HG03103 (cell line): ENCODE data around the gene FASN.
A peak's percentile ranks its signal among the peaks of the same experiment; 100 is the strongest.

Experiments used
- ATAC-seq: cut with Tn5 transposase; IDR thresholded peaks from one replicate; pipeline ENCODE4 v1.9.1; 2021; ENCODE audit warnings: low read depth; ENCODE audit not compliant: unreplicated experiment

The FASN gene

GRCh38 chr17:82059272-82060000 is 38.6 kb downstream of the FASN start:
- no peak for ATAC-seq

DNA sequence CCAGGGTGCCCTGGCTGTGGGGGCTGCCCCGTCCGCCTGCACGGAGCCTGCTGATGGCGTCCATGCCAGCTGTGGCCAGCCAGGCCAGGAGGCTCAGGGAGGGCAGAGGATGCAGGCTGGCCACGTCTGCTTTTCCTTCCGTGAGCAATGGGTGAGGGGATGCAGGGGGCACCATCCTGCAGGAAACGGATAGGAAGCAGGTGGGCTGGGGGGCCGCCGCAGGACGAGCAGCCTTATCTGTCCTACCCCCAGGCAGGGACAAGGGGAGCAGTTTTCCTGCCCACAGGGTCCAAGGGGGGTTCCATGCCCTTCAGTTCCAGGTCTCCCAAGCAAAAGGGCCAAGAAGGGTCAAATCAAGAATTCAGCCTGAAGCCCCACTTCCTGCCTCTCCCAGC is 39.2 kb downstream of the FASN start:
- no peak for ATAC-seq

- ATAC-seq: no peak
Measured at GRCh38 chr17:82058230-82058854, 39.7 kb downstream of the FASN start.

DNA sequence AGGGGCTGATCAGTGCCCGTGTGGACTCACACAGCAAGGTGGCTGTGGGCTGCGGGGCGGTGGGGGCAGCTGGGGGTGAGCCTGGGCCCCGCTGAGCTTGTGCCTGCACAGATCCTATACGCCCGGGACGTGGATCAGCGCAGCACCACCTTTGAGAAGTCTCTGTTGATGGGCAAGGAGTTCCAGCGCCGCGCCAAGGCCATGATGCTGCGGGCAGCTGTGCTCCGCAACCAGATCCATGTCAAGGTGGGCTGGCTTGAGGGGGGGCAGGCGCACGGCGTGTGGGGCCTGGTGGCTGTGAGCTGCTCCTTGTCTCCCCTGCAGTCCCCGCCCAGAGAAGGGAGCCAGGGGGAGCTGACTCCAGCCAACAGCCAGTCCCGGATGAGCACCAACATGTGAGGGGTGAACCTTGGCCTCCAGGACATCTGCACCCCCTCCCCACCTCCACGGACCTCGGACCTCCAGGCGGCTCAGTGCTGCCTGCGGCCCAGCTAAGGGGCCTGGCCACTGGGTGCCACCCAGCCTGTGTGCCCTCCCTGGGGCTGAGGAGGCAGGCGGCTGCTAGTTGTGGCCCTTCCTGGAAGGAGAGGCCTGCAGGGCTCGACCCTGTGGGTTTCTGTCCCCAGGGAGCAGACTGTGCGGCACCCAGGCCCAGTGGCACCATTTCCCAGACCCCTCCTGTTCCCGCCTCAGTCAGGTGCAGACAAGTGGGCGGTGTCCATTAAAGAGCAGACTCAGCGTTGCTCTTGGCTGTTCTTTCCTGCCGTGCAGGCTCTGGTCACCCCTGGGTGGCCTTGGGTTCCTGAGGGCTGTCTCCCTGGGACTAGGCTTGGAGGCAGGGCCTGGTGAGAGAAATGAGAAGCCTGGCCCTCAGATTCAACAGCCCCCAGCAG is 41.1 kb downstream of the FASN start:
- ATAC-seq: no peak

GRCh38 chr17:82055965-82056728 is 41.9 kb downstream of the FASN start:
- ATAC-seq: no peak

GRCh38 chr17:82055023-82055964 is 42.7 kb downstream of the FASN start:
- ATAC-seq: no peak

DNA sequence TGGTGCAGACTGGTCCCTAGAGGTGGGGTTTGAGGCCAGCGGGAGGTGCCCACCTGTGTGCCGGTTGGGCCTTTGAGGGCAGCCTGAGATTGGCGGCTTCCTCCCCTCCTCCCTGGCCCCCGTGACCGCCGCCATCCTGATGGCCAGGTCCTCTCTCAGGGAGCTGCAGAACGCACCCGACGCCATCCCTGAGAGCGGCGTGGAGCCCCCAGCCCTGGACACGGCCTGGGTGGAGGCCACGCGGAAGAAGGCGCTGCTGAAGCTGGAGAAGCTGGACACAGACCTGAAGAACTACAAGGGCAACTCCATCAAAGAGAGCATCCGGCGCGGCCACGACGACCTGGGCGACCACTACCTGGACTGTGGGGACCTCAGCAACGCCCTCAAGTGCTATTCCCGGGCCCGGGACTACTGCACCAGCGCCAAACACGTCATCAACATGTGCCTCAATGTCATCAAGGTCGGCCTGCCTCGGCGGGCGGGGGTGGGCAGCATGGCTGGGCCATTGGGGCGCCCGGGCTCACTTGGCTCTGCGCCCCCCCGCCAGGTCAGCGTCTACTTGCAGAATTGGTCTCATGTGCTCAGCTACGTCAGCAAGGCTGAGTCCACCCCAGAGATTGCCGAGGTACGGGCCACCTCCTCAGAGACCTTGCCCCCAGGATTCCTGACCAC is 43.5 kb downstream of the FASN start:
- ATAC-seq: no peak

- no peak for ATAC-seq
Measured at GRCh38 chr17:82053556-82054263, 44.3 kb downstream of the FASN start.

DNA sequence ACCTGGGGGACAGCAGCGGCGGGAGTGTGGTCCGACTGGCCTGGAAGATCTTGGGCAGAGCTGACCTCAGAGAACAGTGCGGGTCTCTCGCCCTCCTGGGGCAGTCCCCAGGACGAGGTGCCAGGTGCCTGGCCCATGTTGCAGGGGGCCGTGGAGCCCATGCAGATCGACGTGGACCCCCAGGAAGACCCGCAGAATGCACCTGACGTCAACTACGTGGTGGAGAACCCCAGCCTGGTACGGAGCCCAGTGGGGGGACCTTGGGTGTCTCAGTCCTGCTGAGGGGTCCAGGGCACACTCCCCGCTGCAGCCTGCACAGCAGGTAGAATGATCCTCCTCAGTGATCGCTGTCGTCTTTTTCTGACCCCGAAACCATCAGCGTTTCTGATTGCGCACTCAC is 44.9 kb downstream of the FASN start:
- ATAC-seq: no peak

DNA sequence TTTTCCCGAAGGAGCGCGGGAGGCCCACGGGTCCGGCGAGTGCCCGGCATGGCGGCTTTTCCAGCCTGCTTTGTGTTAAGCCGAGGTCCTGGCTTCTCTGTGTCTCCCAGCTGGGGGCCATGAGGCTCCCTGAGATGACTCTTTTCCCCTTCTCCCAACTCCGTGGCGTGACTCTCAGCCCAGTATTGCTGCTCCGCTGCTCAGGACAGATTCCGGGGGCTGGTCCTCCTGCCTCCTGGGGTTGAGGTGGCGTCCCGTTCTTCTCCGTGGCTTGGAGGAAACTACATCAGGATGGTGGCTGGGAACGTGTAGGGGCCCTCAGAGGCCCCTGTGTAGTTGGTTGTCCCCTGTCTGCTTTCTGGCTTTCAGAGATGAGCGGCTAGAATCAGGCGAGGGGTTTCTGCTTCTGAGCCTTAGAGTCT is 45.4 kb downstream of the FASN start:
- ATAC-seq: no peak

GRCh38 chr17:82051776-82052637 is 46.0 kb downstream of the FASN start, which contains the start of the genes GPS1 and RFNG:
TSS of gene GPS1 (plus strand) at chr17:82051898. CDS start at chr17:82051932, 34 bp downstream.
TSS of gene RFNG (minus strand) at chr17:82051811. CDS start at chr17:82051766, 45 bp downstream.
- peak; percentile 52 for ATAC-seq

- no peak for ATAC-seq
Measured at GRCh38 chr17:82050761-82051641, 47.0 kb downstream of the FASN start.

GRCh38 chr17:82050152-82050760 is 47.8 kb downstream of the FASN start:
- no peak for ATAC-seq

DNA sequence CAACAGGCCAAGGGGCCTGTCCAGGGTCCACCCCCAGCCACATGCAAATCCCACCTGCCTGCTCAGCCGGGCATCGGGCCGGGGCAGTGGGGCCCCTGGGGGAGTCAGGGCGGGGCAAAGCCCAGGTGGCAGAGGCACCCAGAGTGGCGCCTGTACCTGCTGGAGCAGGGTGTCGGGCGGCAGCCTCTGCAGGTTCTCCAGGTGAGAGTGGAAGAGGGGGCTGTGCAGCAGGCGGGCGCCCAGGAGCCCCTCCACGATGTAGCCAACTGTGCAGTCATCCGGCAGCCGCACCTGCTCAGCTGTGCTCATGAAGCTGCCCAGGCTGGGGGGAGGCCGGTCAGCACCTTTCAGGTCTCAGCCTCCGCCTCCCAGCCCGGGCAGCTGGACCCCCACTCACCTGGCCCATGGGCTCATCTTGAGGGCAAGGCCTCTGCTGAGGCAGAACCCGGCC is 48.5 kb downstream of the FASN start:
- no peak for ATAC-seq

- no peak for ATAC-seq
Measured at GRCh38 chr17:82049106-82049505, 48.9 kb downstream of the FASN start.

DNA sequence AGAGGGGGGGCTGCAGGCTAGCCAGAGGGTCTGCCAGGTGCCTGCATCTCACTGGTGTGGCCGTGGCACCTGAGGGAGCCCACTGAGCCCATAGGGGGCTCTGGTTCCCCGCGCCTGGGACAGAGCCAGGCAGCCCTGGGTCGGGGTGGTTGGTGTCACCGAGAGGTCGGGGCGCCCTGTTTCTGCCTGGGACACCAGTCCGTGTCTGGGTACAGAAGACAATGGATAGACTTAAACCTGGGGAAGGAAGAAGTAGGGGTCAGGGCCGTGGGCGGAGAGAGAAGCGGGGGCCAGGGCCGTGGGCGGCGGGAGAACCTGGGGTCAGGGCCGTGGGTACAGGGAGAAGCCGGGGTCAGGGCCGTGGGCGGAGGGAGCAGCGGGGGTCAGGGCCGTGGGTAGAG is 49.5 kb downstream of the FASN start:
- no peak for ATAC-seq
